ENCODE results near the gene BRINP1.

DNA sequence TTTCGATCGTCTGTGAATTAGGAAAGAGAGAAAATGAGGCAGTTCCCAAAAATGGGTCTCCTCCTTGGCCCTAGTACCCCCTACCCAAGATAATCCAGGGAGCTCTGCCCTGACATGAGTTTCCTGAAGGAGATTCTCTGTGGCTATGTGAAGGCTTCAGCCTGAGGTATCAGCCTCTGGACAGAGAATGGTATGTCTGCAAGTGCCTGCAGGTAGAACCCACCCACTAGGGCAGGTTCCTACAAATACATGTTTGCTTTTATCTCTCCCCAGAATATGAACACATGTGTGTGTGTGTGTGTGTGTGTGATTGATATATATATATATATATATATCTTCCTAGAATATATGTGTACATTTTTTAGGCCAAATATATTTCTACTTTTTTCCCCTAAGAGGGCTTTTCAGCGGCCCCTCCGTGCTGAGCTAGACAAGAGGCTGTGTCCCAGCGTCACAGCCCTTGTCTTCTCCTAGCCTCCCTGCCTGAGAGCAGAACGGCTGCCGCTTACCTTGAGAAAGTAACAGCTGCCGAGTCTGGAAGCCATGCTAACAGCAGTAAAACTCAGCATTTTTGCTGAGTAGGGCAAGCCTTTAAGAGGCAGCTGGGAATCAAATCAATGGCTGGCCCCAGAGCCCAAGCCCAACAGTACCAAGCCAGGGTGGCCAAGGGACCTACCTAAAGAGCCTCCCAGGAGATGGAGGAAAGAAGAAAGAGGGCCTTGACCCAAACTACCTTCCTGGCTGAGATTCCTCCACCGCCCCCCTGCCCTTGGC, 2.1 kb downstream of the BRINP1 start:
- TF ChIP-seq CEBPB (IDR thresholded peaks at IDR 0.05) (no peak), EGR1 (IDR thresholded peaks at IDR 0.05) (no peak)
